DND-41 (cell line): Measurements from ENCODE around the gene MARCHF6.

ENCODE experiments used
- ATAC-seq: fragments of 200-7000 bp; cut with Tn5 transposase; 3 replicates; pipeline ENCODE4 v1.9.1; 2021; ENCODE audit warnings: low read depth; ENCODE audit not compliant: insufficient read depth
- DNase-seq: peaks from one replicate; pipeline ENCODE4 v3.0.0-alpha.2; 2020
- H2AFZ ChIP-seq: 2 replicates; pipeline ENCODE4 v1.6.0; 2012; ENCODE audit warnings: low read depth, low read length
- H3K27ac ChIP-seq: 2 replicates; pipeline ENCODE4 v1.5.1; 2012; ENCODE audit warnings: low read length, inconsistent platforms
- H3K27me3 ChIP-seq: fragments of 200-600 bp; sonication (generic); 2 replicates; pipeline ENCODE4 v1.6.0; 2012; ENCODE audit warnings: low read length, mild to moderate bottlenecking, inconsistent platforms; ENCODE audit not compliant: insufficient read depth, poor library complexity
- H3K36me3 ChIP-seq: 2 replicates; pipeline ENCODE4 v1.5.1; 2012; ENCODE audit warnings: low read length, inconsistent platforms; ENCODE audit not compliant: insufficient read depth
- H3K4me1 ChIP-seq: 2 replicates; pipeline ENCODE4 v1.5.1; 2012; ENCODE audit warnings: mild to moderate bottlenecking, low read length; ENCODE audit not compliant: insufficient read depth
- H3K4me2 ChIP-seq: 2 replicates; pipeline ENCODE4 v1.6.0; 2012; ENCODE audit warnings: mild to moderate bottlenecking, moderate library complexity, low read length, inconsistent platforms; ENCODE audit not compliant: insufficient read depth
- H3K4me3 ChIP-seq, 2 experiments: fragments of 200-600 bp in 1 of 2; shearing (Covaris generic) in 1 of 2; 2 replicates each; pipeline ENCODE4 v1.5.1; 2012 to 2016; ENCODE audit warnings: inconsistent platforms in 2 of 2, low read length in 2 of 2, mild to moderate bottlenecking in 2 of 2, low read depth in 1 of 2, moderate library complexity in 1 of 2
- H3K79me2 ChIP-seq: 2 replicates; pipeline ENCODE4 v1.6.0; 2012; ENCODE audit warnings: low read length, inconsistent platforms; ENCODE audit not compliant: insufficient read depth
- H3K9ac ChIP-seq: 2 replicates; pipeline ENCODE4 v1.6.0; 2012; ENCODE audit warnings: low read depth, mild to moderate bottlenecking, inconsistent platforms, low read length, moderate library complexity
- H3K9me3 ChIP-seq: 2 replicates; pipeline ENCODE4 v1.5.1; 2012; ENCODE audit warnings: low read length, moderate library complexity, mild to moderate bottlenecking, inconsistent platforms; ENCODE audit not compliant: insufficient read depth, severe bottlenecking
- H4K20me1 ChIP-seq: 2 replicates; pipeline ENCODE4 v1.6.0; 2012; ENCODE audit warnings: low read length; ENCODE audit not compliant: insufficient read depth
- CTCF ChIP-seq: IDR thresholded peaks from 2 replicates; pipeline ENCODE4 v1.5.1; 2012; ENCODE audit warnings: borderline replicate concordance, low read length, moderate library complexity, mild to moderate bottlenecking; ENCODE audit not compliant: poor library complexity, severe bottlenecking; ENCODE audit errors: extremely low read depth
- EZH2 ChIP-seq: IDR thresholded peaks from 3 replicates; pipeline ENCODE4 v1.6.1; 2012; ENCODE audit warnings: borderline replicate concordance, low read depth, mild to moderate bottlenecking, moderate library complexity, low read length, inconsistent platforms; ENCODE audit not compliant: severe bottlenecking

Gene MARCHF6

DNA sequence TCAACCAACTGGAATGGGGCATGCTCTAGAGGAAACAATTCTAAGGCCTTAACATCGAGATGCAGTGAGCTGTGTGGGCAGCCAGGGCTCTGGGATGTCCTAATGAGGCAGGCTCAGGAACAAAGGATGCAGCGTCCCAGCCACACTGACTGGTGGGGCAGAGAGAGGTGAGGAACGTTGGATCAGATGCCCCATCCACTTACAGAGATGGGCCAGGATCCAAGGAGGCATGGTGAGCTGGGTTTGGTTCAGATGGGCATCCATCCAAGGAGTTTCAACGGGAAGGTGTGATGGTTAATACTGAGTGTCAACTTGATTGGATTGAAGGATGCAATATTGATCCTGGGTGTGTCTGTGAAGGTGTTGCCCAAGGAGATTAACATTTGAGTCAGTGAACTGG, 15.5 kb upstream of the MARCHF6 start:
- DNase-seq (no peak), ATAC-seq (no peak)
- Histone ChIP-seq H3K36me3 (no peaks in the 10 kb centered on the region), H2AFZ (no peak overlapping the region), H3K9me3 (no peaks in the 10 kb centered on the region), H3K4me1 (no peaks in the 10 kb centered on the region), H3K4me2 (no peak overlapping the region), H3K79me2 (no peaks in the 10 kb centered on the region), H3K9ac (no peak overlapping the region), H3K27ac (no peak overlapping the region), H3K4me3 (no peak overlapping the region), H3K27me3 (no peaks in the 10 kb centered on the region), H4K20me1 (no peaks in the 10 kb centered on the region)
- TF ChIP-seq CTCF (no peak), EZH2 (no peak)

DNA sequence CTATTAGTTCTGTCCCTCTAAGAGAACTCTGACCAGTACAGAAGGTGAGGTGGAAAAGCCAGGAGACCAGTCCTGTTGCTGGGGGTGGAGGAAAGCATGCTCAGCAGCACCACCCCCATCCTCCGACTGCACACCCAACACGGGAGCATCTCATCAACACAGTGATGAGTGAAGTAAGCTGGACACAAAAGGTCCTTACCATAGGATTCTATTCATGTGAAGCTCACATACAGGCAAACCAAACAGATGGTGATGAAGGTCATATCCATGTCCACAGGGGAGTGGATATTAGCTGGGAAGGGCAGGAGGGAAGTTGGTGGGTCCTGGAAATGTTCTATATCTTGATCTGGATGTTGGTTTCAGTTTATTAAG, 14.8 kb upstream of the MARCHF6 start:
- no peak overlapping the region for H2AFZ ChIP-seq
- TF ChIP-seq CTCF (no peak), EZH2 (no peak)
- H3K9me3 ChIP-seq, result no peaks in the 10 kb centered on the region
- H3K9ac ChIP-seq, result no peak overlapping the region
- no peaks in the 10 kb centered on the region for H3K27me3 ChIP-seq
- no peak overlapping the region for H3K27ac ChIP-seq
- no peaks in the 10 kb centered on the region for H3K79me2 ChIP-seq
- ATAC-seq (no peak), DNase-seq (no peak)
- H3K36me3 ChIP-seq, result no peaks in the 10 kb centered on the region
- H4K20me1 ChIP-seq, result no peaks in the 10 kb centered on the region
- H3K4me2 ChIP-seq, result no peak overlapping the region
- no peak overlapping the region for H3K4me3 ChIP-seq
- H3K4me1 ChIP-seq, result no peaks in the 10 kb centered on the region

DNA sequence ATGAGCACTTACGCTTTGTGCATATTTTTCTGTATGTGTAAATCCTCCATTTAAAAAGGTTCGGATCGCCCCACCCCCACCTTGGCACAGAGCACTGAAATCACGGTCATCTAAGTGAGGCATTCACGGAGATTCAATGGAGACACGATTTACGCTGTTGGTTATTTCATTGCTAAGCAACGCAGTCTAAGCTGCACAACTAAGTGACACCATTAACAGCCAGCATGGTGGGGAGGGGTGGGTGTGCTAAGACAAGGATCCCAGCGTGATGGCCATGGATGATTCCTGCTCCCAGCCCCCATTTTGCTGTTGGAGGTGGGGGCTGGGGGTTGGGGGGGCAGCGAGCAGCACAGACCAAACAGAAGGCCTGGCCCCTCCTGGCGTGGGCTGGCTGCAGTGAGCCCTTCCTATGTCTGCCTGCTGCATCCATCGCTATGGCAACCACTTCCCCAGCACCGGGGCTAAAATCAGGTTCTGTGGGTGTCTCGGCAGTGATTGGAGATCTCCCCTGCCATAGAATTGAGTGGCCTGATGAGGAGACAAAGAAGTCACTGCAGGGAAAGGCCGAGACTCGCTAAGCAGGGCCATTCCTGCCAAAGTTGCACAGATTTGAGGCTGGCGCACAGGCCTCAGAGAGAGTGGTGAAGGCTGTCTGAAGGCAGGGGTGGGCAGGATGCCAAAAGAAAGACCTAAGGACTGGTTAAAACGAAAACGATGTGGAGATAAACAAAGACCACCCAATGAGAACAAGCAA, 14.3 kb upstream of the MARCHF6 start:
- Histone ChIP-seq H3K27ac (no peak overlapping the region), H3K4me2 (no peak overlapping the region), H4K20me1 (no peaks in the 10 kb centered on the region), H3K79me2 (no peaks in the 10 kb centered on the region), H3K4me3 (no peak overlapping the region), H3K9ac (no peak overlapping the region), H2AFZ (no peak overlapping the region), H3K9me3 (no peaks in the 10 kb centered on the region), H3K36me3 (no peaks in the 10 kb centered on the region), H3K4me1 (no peaks in the 10 kb centered on the region), H3K27me3 (no peaks in the 10 kb centered on the region)
- ATAC-seq, result no peak
- DNase-seq, result no peak
- TF ChIP-seq CTCF (no peak), EZH2 (no peak)

- Histone ChIP-seq H3K79me2 (no peaks in the 10 kb centered on the region), H3K36me3 (no peaks in the 10 kb centered on the region), H3K4me2 (no peak overlapping the region), H3K27me3 (no peaks in the 10 kb centered on the region), H3K4me1 (no peaks in the 10 kb centered on the region), H3K27ac (no peak overlapping the region), H4K20me1 (no peaks in the 10 kb centered on the region), H3K9ac (no peak overlapping the region), H3K4me3 (no peak overlapping the region), H3K9me3 (no peaks in the 10 kb centered on the region), H2AFZ (no peak overlapping the region)
- ATAC-seq (no peak), DNase-seq (no peak)
- TF ChIP-seq EZH2, result no peak
- no peak for TF ChIP-seq CTCF
These were observed 13.5 kb upstream of the MARCHF6 start for GRCh38 chr5:10339958-10340357.
